B cell (primary cell): ENCODE data around the gene IL36A.

ENCODE experiments used
- CTCF ChIP-seq: fragments of 200-600 bp; IDR thresholded peaks from one replicate; pipeline ENCODE4 v1.8.0; 2022; ENCODE audit warnings: antibody characterized with exemption, mild to moderate bottlenecking
- EZH2 ChIP-seq: IDR thresholded peaks from 2 replicates; pipeline ENCODE4 v1.6.1; 2012; ENCODE audit warnings: borderline replicate concordance, low read depth, mild to moderate bottlenecking, moderate library complexity, low read length; ENCODE audit not compliant: insufficient read depth, poor library complexity, severe bottlenecking

GRCh38 chr2:112959109-112959812, 46.0 kb upstream of the IL36A start:
- TF ChIP-seq CTCF (peak; percentile 51), EZH2 (no peak)
